UCSD-AML1 (cell line): ENCODE data around the gene TEF.
A peak's percentile ranks its signal among the peaks of the same experiment; 100 is the strongest.

ENCODE experiments used
- DNase-seq: peaks from one replicate; lab custom pipeline; 2025; ENCODE audit not compliant: unreplicated experiment; lab: John Stamatoyannopoulos, UW

The TEF gene

GRCh38 chr22:41353862-41354575 lies 27.7 kb upstream of the TEF start:
- no peak for DNase-seq

DNA sequence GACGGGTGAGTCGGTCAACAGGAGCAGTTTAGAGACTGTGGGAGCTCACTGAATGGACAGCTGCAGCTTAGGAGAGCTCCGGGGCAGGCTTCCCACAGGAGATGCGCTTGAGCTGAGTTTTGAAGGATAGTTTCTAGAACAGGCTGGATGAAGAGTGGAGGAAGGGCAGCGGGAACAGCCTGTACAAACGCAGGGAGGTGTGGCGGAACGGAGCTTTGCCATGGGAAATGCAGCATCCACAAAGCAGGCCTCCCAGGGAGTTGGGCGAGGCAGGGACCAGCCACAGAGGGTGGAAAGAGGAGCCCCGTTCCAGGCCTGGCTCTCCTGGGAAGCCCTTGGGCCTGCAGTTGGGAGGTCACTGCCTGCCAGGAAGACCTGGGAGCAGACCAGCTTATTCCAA lies 26.8 kb upstream of the TEF start:
- DNase-seq: no peak

- no peak for DNase-seq
Observed at GRCh38 chr22:41355895-41356294, 25.8 kb upstream of the TEF start.

DNA sequence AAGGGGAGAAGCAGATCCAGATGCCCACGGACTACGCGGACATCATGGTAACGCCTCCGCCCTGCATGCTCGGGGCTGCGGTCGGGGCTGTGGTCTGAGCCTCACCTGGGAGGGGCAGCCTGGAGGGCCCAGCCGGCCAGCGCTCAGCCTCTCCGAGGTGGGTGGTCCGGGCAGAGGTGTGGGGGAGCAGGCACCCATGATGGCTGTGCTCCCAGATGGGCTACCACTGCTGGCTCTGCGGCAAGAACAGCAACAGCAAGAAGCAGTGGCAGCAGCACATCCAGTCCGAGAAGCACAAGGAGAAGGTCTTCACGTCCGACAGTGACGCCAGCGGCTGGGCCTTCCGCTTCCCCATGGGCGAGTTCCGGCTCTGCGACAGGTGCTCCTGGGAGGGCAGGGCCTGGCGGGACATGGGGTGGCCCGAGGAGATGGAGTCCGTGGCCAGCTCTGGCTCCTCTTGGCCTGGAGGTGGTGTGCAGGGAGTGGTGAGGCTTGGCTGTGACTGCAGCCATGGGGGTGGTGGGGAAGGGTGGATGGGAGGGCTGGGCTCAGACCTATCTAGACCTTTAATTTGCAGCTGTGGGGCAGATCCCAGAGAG lies 25.2 kb upstream of the TEF start:
- DNase-seq: no peak

DNA sequence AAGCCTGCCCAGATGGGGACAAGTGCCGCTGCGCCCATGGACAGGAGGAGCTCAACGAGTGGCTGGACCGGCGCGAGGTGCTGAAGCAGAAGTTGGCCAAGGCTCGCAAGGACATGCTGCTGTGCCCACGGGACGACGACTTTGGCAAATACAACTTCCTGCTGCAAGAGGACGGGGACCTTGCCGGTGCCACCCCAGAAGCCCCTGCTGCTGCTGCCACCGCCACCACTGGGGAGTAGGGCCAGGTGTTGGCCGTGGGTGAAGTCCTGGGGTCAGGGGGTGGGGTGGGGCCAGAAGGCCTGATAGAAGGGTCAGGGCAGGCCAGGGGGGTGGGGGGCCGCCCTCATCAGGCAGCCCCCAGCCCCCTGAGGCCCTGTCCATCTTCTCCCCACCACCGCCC lies 24.6 kb upstream of the TEF start:
- no peak for DNase-seq

GRCh38 chr22:41358927-41359326 lies 22.8 kb upstream of the TEF start:
- no peak for DNase-seq

DNA sequence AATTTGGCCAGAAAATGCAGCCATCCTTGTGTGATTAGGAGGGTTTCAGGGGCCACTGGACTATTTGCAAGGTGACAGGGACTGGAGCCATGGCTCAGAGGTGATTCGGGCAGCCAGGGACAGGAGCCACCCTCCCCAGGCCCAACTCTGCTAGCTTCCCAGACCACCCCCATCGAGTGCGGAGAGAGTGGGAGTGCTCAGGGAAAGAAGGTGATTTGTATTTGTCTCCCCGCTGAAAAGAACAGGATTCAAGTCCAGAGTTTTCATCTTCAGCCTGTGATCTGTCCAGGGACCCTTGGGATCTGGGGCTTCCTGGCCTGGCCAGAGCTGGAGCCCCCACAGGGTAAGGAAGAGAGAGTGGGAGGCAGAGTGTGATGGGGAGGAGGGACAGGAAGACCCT lies 22.4 kb upstream of the TEF start:
- DNase-seq: no peak

- DNase-seq: no peak
Observed at GRCh38 chr22:41360126-41360525, 21.6 kb upstream of the TEF start.

DNA sequence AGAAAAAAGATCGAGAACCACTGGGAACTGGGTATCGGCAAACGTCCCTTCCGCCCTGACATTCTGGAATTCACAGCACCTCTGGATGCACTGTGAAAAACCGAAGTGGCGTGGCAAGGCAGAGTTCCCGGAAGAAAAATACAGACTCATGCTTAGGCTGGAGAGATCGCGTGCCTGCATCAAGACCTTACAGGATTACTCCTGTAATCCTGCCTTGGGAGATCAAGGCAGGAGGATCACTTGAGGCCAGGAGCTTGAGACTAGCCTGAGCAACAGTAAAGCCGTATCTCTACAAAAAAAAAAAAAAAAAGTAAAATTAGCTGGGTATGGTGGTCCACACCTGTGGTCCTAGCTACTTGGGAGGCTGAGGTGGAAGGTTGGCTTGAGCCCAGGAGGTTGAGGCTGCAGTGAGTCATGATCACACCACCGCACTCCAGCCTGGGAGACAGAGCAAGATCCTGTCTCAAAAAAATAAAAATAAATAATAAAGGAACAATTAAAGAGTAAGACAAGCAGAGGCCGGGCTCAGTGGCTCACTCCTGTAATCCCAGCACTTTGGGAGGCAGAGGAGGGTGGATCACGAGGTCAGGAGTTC lies 19.9 kb upstream of the TEF start:
- DNase-seq: no peak

DNA sequence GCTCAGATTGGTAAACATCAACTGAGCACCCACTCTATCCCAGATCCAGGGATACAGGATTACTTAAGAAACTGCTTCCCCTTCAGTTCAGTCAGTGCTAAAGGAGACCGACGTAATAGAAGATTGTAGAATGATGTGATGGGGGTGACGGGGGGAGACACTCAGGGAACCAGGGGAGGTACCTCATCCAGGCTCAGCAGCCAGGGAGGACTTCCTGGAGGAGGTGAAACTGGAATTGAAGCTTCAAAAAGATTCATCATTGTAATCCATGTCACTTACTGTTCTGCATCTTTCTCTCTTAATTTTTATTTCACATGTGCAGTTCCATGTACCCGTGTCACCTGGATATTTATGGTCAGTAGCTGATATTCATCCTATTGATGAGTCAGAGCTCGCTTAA lies 19.1 kb upstream of the TEF start:
- DNase-seq: no peak

GRCh38 chr22:41364233-41364632 lies 17.5 kb upstream of the TEF start:
- DNase-seq: no peak

DNA sequence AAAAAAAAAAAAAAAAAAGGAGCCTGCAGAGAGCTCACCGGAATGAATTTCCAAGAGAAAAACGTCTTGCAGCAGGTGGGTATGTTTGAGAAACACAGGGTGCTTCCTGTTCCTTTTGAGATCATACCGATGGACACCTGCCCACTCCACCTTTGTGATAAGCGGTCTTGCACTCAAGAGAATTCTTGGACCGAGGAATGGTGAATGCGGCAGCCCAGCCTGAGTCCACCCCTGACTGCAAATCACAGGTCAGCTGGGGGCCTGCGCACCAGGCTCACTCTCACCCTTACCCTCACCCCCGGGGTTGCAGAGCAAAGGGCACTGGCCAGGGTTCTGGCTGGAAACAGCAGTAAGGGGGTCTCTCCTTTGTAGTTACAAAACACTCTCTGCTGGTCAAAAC lies 16.8 kb upstream of the TEF start:
- no peak for DNase-seq

DNA sequence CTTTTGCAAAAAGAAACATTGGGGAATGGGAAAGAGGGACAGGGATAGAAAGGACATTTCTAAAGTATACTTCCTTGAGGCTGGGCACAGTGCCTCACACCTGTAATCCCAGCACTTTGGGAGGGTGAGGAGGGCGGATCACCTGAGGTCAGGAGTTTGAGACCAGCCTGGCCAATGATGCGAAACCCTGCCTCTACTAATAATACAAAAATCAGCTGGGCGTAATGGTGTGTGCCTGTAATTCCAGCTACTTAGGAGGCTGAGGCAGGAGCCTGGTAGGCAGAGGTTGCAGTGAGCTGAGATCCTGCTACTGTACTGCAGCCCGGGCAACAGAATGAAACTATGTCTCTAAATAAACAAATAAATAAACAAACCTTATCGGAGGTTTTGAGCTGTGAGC lies 16.3 kb upstream of the TEF start:
- no peak for DNase-seq

GRCh38 chr22:41366323-41367029 lies 15.3 kb upstream of the TEF start:
- no peak for DNase-seq

DNA sequence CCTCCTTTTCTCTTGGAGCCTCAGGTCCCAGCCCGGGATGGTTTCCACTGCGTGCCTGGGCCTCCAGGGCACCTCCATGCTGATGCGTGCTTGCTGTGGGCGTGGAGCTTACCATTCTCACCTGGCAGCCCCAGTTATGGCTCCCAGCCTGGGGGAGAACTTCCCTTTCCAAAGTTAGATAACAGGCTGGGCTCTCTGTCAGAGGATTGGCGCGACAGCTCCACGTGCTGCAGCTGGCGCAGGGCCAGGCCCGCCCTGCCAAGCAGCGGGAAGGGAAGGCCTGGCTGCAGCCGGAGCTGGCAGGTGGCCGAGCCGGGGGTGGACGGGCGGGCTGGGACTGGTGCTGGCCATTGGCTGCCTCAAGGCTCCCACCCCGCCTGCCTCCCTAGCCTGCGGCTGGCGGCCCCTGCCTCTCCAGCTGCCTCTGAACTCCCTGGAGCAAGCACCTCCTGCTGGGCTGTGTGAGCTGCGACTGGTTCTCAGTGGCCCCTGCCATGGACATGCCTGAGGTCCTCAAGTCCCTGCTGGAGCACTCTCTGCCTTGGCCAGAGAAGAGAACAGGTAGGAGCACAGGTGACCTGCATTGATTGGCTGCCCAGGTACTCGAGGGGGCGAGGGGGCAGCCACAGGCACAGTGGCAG lies 14.6 kb upstream of the TEF start:
- DNase-seq: peak; percentile 53

DNA sequence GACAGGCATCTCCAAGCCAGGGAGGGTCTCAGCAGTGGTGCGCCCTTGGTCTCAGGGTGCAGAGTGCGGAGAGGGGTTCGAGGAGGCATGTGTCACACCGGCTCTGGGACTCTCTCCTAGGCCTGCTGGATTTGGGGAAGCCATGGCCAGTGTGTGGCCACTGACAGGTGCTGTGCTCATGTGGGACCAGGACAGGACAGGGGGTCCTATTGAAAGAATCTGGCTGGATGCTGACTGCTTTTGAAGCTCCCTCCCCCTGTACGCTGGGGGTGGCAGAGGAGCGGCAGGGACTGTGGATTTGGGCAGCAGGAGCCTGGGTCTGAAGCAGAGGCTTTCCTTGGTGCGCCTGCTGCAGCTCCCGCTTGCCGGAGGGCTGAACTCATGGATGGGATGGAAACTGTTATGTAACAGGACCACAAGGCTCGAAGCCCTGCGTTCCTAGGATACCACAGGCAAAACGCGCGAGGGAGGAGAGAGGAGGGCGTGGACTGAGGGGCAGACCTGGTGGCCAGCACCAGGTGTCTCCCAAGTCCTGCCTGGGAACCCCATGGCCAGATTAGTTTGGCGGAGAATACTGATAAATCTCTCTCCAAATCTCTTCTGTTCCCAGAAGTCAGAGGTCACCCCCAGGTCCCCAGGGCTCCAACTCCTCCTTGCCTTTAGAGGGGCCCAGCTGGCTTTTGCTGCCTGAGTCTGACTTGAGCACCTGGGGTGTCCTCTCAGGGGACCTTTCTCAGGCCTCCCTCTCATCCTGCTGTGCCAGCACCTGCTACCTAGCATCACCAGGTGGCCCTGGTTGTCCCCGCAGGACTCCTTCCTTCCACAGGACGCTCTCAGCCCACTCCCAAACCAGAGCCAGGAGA lies 13.8 kb upstream of the TEF start:
- no peak for DNase-seq

GRCh38 chr22:41368543-41369423 lies 13.0 kb upstream of the TEF start:
- DNase-seq: no peak

GRCh38 chr22:41369424-41369745 lies 12.4 kb upstream of the TEF start:
- DNase-seq: no peak

DNA sequence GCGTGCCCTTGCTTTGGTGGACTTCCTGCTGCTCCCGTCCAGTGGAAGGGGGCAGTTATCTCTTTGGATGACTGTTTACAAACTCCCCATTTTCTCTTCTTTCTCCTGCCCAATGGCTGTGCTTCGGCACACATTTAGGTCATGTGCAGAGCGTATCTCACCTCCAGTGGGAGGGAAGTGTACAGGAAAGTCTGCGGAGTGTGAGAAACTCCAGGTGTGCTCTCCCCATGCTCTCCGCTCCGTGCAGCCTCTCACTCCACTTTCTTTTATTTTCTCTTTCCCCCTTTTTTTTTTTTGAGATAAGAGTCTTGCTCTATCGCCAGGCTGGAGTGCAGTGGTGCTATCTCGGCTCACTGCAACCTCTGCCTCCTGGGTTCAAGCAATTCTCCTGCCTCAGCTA lies 11.9 kb upstream of the TEF start:
- no peak for DNase-seq

DNA sequence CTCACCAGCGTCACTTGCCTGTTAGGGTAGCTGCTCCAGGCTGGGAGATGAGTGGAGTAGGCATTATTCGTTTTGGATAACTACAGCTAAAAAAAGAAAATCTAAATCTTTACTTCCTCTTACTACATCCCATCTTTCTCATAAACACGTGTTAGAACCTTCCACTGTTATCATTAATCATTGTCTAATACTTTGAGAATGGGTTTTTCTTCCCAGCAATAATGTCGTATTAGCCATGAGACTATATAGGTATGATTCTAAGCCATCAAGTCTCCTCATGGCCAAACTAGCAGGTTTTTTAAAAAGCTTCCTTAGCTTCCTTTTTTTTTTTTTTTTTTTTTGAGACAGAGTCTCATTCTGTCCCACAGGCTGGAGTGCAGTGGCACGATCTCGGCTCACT lies 3.9 kb upstream of the TEF start:
- no peak for DNase-seq
